ENCODE measurements around the gene TP53I11. TPM values are rescaled to one million over a fixed set of nuclear protein-coding genes. Genes with fewer than 3 reads are reported as not detected.

Gene TP53I11
- total RNA-seq, 1 donor from 2014 or later = 3.3 TPM

DNA sequence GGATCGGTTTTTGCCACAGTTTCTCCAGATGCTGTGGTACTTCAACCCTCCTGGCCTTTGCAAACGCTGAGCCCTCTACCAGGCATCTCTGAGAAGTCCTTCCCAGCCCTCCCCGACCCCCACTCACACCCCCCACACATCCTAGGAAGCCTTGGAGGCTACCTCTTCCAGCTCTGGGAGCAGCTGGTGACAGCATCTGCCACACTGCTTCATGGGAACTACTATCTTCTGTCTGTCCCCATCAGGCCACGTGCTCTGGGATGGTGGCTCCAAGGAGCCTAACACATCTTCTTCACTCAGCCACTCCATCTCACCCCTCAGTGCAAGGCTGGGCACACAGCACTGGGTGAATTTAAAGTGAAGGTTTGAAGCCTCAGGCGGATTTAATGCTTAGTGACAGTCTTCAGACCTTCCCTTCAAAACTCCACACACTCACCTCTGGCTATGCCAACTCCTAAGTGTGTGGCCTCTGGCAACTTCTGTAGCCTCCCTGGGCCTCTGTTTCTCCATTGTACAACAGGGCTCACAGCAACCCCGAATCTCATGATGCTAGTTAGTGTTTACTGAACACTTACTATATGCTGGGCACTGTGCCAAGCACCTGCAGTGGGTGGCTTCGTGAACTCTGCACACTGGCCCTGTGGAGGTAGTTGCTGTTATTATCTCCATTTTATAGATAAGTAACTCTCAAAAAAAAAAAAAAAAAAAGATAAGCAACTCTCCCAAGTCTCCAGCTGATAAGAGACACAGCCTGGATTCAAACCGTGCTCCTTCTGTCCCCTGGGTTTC, 7.3 kb upstream of the TP53I11 start:
- intact Hi-C loops (cut with micrococcal nuclease) = no loop called here

DNA sequence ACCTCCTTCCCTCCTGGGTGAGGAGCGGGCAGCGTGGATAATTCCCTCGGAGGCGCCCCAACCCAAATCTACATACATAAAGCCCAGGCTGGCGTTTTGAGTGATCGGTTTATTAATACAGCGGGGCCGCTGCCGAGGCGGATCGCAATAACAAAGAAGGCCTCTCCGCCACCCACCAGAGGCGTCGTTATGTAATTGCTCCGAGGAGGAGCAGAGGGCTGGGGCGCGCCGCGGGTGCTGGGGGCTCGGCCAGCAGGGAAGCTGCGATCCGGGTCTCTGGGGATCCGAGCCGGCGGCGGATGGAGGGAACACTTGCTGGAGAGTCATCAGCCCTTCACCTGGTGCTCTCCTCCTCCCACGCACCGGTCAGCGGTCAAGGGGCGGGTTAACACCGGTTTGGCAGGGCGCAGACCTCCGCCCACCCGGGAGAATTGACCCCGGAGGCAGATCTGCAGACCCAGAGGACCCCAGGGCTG, 6.4 kb upstream of the TP53I11 start:
- intact Hi-C loops (cut with micrococcal nuclease) = no loop called here

DNA sequence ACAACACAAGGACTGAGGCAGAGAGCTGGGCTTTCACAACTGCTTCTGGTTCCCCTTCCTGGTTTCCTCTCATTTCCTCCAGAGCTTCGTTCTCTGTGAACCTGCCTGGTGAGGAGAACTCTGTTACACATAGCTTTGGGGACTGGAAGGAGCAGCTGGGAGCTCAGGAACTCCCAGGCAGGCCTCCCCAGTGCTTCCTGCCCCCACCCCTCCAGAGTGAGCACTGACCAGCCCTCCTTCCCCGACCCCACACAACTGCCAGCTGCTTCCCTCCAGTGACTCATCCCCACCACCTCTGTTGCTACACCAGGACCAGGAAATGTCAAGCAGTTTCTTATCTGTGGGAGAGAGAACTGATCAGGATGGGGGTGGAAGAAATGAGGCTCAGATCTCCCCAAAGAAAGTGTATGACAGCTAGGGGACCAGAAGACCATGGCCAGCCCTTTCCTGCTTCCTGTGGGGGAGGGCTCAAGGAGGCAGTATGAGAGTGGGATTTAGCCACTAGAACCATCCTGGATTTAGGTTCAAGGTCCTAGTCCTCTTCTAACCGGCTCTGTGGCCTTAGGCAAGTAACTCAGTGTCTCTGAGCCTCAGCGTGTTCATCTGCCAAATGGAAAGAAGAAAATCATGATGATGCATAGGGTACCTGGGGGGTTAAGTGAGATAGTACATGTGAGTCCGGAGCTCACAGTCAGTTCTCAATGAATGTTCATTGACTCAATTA, 4.5 kb upstream of the TP53I11 start:
- intact Hi-C loops (cut with micrococcal nuclease) = no loop called here

DNA sequence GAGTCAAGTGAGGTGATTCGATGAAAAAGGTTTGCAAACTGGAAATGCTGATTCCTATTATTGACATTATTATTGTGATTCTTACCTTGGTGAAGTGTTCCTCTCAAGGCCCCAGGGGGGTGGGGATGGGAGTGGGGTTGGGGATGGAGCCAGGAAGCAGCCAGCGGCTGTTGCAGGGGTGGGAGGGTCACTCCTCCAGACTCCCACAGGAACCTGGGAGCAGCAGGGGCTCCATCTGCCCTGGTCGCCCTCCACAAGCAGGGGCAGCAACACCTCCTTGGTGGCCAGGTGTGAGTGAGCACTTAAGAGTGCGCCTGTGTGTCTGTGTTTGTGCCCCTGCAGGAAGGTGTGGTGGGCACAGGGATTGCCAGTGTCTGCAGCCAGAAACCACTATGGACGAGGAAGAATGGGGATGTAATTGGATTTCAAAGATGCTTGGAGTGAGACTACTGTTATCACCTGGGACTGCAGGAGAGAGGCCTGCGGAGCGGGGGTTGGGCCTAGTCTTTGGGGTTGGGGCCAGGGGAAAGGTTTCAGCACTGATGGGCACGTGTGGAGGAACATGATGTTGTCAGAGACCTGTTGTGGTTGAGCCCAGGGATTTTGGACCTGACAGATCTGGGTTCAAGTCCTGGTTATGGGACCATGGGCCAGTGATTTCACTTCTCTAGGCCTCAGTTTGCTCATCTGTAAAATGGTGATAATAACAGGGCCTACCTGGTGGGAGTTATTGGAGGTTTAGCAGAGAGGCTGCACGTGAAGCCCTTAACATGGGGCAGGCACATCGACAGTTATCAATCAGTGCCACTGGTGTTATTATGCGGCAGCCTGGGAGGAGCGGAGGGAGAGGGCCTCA, 3.6 kb upstream of the TP53I11 start:
- intact Hi-C loops (cut with micrococcal nuclease) = no loop called here

DNA sequence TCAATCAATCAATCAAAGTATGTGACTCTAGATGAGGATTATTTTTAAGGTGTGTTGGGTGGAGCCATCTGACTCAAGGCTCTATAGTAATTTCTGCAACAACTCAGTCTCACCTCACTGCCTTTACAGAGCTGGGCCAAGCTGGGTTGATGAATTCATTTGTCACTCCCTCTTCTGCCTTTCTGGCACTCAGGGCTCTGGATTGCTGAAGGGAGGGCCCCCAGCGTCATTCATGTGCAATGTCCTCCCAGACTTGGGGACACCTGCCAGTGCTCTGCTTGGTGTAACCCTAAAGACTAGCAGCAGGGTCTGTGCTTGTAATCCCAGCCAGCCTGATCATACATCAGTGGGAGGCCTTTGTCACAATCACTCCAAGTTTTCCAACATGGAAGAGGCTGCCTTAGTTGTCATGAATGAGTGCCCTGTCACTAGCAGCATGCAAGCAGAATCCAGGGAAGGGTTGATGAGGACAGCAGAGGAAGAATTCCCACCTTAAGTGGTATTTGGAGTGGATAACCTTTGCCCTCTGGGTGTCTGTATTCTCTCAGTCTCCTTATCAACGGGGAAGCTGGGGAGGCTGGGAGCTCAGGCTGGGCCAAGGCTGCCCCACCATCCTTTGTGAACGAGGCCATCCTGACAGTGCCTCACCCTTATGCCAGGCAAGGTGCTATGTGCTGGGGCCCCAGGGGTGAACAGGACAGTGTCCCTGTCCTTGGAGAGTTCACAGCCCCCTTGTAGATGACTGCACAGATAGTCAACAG, 2.0 kb upstream of the TP53I11 start:
- intact Hi-C loops (cut with micrococcal nuclease) = no loop called here

DNA sequence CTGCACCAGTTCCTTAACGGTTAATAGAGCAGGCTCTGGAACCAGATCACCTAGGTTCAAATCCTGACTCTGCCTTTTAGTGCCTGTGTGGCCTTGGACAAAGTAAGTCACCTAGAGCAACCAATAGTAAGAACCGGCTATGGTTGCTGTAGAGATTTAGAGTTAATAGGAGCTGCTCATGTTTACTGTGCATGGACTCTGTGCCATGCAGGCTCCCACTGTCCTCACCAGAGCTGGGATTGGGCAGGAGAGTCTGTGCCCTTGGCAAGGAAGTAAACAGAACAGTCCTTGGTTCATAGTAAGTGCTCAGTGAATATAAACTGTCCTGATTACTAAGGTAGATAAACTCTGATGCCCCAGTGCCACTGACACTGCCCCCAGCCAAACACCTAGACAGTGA, 1.4 kb upstream of the TP53I11 start:
- intact Hi-C loops (cut with micrococcal nuclease) = no loop called here

DNA sequence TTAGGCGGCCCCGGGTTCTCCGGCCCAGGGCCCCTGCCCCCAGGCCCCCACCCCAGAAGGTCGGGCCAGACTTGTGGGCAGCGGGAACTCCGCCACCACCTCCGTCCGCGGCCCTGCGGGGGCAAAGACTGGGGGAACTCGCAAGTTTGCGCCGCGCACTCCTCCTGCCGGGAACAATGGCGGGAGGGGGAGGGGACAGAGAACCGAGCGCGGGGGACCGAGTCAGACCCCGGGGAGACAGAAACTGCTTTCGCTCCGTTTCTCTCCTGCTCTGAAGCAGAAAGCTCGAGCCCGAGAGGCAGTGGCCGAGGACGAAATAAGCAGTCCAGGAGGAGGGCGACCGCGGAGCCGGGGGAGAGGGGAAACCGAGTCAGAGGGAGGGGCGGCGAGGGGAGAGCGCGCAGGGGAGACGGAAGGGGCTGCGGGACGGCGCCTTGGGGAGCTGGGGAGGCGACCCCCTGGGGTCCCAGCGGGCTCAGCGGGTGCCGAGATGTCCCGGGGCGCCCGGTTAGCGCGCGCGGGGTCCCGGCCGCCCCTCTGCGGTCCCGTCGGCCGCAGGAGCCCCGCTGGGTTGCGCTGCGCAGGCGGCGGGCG, 555 bp downstream of the TP53I11 start:
- intact Hi-C loops (cut with micrococcal nuclease) = no loop called here

DNA sequence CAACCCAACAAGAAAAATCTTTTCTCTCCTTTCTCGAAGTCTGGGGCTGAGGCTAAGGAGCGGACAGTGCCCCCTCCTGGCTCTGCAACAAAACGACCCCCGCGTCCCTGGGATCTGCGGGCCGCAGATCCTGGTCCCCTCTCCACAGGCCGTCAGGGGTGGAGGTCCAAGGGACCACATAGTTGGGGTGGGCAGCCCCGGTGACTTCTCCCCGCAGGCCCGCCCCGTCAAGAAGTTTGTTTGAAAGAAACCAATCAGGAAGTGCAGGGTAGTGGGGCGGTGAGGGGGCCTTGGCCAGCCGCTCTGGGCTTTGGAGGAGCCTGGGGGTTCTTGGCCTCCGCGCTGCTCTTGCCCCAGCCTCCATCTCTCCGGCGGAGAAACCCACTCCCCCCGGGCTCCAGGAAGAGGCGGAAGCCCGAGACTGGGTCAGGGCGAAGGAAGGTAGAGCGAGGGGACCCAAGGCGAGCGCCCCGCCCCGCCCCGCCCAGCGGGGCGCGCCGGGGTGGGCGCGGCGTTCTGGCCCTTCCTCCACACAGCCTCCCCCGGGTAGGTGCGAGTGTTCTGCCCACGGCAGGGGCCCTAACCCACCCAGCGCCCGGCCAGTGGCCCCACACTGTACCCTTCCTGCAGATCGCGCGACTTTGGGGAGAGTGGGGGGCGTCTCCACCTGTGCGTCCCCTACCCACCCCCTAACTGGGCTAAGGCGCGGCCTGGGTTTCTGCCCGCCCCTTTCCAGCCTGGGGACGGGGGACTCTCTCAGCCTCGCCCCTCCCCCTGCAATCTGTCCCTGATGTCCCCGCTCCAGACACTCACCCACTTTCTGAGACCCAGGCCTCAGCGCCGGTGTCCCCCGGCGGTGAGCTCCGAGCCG, 1.3 kb downstream of the TP53I11 start:
- intact Hi-C loops (cut with micrococcal nuclease) = no loop called here

DNA sequence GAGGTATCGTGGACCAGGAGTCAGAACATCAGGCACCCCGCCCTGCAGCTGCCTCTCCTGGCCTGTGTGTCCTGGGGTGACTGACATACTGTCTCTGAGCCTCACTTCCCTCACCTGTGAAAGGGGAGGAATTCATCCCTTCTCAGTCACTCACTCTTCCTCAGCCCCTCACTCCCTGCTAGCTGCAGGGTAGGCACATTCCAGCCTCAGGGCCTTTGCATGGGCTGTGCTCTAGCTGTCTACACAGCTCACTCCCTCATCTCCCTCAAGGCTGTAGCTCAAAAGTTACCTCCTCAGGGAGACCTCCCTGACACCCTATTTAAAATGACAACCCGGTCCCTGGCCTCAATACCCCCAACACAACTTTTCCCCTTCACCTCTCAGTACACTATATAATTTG, 2.5 kb downstream of the TP53I11 start:
- intact Hi-C loops (cut with micrococcal nuclease) = no loop called here

DNA sequence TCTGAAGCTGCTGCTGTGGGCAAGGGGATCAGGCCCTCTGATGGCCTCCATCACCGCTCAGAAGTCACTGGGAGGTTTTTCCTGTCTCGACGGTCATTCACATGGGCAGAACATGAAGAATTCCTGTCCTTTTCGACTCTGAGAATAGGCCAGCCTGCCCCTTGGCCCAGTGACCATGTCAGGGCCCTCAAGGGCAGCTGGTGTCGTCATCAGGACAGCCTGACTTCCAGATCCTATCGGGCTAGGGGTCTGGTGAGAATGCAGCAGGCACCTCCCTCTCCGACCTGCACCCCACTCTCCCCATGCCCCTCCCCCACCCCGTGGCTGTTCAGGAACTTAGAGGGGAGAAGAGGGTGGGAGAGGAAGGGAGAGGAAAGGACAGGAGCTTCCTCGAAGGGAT, 3.6 kb downstream of the TP53I11 start:
- intact Hi-C loops (cut with micrococcal nuclease) = no loop called here

DNA sequence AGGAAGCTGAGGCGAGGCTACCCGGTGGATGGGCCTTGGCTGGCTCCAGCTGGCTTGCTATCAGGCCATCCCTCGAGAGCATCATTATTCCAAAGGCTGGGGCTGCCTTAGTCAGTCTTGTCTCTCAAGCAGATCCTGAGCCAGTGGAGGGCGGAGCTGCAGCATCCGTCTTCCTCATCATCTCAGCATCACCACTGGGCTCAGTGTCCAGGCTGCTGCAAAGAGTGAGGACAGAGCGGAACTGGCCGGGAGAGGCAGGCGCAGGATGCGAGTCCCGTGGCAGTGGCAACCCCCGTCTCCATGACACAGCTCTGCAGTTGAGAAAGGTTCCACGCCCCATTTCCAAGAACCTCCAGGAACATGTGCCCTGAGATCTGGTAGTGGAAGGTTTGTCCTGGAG, 4.4 kb downstream of the TP53I11 start:
- intact Hi-C loops (cut with micrococcal nuclease) = no loop called here

DNA sequence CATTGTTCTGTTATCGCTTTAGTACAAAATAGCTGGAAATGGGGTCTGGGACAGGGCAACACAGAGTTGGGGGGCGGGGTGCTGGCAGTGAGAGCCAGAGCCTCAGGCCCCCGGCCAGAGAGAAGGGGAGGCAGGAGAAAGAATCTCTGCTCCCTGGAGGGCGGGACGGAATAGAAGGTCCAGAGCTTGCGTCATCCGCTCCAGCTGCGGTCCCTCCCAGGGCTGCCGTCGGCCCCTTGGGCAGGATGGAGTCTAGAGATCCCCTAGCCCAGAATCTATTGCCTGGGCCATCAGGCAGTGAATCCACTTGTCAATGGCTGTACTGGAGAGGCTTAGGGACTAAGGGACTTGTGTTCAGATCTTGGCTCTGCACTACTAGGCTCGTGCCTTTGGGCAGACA, 5.0 kb downstream of the TP53I11 start:
- intact Hi-C loops (cut with micrococcal nuclease) = no loop called here

DNA sequence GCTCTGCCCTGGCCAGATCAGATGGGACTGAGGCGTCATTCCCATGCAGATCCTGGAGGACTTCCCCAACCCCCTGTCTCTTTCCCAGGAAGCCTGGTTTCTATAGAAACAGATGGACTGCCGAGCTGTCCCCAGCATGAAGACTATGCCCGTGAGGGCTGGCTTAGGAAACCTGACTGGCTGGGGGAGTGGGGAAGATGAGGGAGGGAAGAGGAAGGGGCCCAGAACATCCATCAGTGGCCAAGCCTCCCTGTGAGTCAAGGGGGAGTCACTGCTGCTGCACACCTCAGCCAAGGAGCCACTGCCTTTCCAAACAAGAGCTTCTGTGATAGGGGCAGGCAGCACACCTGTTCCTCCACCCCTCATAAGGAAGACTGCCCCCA, 5.8 kb downstream of the TP53I11 start:
- intact Hi-C loops (cut with micrococcal nuclease) = no loop called here

DNA sequence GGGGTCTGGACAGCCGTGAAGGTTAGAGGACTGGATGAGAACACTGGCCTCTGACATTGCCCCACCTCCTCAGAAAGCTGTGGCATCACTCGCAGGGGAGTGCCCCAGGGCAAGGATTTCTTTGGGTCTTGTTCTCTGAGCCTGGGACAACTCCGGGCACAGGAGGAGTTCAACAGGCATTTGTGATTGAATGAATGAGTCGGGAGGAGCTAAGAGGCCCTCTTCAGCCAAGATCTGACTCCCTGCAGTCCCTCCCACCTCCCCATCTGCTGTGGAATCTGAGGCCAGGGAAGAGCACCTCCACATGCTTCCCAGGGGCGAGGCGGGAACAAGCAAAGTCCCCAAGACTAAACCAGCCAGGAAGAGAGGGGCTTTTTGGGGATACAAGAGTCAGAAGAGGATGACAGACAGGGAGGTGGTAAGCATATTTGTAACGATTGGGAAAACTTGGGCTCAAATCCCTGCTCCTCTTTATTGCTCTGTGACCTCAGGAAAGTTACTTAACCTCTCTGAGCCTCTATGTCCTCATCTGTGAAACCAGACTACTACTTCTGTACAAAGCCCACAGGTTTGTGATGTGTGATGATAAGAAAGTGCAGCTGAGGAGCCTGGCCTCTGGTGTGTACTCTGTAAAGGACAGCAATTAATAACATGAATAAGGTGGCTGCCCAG, 6.4 kb downstream of the TP53I11 start:
- intact Hi-C loops (cut with micrococcal nuclease) = no loop called here

DNA sequence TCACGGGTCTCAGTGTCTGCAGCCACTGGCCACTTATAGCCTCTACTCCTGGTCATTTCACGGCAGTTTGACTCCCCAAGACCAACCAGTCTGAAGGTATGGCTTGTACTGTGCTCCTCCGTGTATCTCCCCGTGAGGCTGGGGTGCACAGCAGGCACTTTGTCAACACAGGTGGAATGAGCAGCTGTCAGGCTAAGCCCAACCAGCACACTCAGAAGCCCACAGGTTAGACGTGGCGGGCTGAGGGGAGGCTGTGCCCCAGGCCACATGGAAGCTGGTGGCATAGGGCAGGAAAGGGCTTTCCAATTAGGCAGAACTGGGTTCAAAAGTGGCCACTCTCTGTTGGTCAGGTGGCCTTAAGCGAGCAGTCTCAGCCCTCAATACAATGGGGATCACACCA, 7.0 kb downstream of the TP53I11 start:
- intact Hi-C loops (cut with micrococcal nuclease) = no loop called here

DNA sequence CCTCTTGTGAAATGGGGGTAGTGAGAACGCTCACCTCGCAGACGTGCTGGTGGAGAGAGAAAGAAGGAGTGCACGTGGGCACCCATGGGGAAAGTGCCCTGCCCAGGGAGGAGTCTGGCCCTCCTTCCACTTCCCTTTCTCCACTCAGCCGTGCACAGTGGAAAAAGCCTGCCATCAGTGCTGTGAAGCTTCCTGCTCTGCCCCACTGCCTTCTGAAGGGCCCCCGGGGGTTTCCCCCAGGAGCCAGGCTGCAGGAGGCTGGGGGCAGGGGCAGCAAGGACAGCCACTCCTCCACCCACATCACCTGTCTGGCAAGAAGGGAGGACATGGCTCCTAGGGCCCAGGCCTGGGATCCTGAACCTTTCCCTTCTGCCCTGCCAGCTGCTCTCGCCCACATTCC, 7.6 kb downstream of the TP53I11 start:
- intact Hi-C loops (cut with micrococcal nuclease) = no loop called here

DNA sequence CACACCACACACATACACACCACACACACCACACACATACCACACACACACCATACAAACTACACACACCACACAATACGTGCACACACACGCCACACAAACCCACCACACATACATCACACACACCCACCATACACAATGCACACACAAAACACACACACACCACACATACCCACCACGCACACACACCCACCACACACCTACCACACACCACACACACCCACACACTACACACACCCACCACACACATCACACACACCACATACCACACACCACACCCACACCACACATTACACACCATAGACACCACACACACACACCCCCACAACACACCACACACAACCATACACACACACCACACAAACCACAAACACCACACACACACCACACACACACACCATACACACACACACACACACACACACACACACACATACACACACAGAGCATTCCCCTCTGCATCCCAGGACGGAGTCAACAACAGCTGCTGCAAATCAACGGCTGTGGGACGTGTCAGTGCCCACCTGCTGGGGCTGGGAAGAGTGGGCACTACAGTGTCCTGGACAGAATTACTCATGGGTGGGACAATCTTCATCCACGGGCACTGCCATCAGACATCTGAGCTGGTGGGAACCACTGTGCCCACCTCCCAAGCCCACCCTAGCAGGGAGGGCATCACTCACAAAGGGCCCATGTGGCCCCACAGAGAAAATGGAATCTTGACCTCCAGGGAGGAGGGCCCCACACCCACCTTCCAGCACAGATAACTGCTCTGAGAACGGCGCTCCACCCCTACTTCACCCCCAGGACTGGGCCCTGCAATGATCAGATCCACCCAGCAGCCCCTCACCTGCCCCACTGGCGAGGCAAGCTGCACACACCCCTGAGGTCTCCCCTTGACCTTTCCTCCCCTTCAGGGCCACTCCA, 8.4 kb downstream of the TP53I11 start:
- intact Hi-C loops (cut with micrococcal nuclease) = no loop called here

Measured in T-helper 2 cell treated with Interferon-gamma antibody and Interleukin-4, amounts not matched to agents 100 ng/mL and 5 ng/mL, for 36 hours (primary cell).